ENCODE measurements around the gene MTMR6.

MTMR6 gene

DNA sequence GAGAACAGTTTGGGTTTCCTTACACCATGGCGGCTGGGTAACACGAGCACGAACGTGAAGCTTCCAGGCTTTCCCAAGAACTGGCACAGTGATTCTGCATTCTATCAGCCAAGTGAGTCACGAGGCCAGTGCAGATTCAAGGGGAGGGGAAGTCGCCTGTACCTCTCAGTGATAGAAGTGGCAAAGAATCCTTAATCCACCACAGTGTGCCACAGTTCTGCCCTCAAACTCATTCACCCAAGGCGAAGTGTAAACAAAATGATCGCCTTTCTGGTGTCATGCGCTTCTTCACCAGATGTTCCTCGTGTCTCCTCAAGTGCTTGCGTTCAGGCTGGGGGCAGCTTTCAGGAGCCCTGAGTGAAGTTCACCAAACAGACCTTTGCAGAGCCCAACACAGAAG is 90.3 kb downstream of the MTMR6 start:
- TF ChIP-seq TCF12 (IDR thresholded peaks at IDR 0.05; ENCODE audit: low read depth) (no peak), EGR1 (IDR thresholded peaks at IDR 0.05) (no peak), RAD21 (IDR thresholded peaks at IDR 0.05; ENCODE audit: low read depth) (no peak), TAF1 (IDR thresholded peaks at IDR 0.05; ENCODE audit: low read depth) (no peak), FOXM1 (IDR thresholded peaks at IDR 0.05; ENCODE audit: borderline replicate concordance, low read depth) (no peak), EP300 (IDR thresholded peaks at IDR 0.05; ENCODE audit: borderline replicate concordance) (no peak), CREB1 (IDR thresholded peaks at IDR 0.05; ENCODE audit: low read depth) (no peak), TEAD4 (IDR thresholded peaks at IDR 0.05) (no peak), ZBTB7A (IDR thresholded peaks at IDR 0.05; ENCODE audit: low read depth) (no peak), CEBPB (IDR thresholded peaks at IDR 0.05) (no peak), YY1 (IDR thresholded peaks at IDR 0.05; ENCODE audit: low read depth) (no peak), NFIC (IDR thresholded peaks at IDR 0.05) (no peak)
- TF ChIP-seq, protein P1, sequence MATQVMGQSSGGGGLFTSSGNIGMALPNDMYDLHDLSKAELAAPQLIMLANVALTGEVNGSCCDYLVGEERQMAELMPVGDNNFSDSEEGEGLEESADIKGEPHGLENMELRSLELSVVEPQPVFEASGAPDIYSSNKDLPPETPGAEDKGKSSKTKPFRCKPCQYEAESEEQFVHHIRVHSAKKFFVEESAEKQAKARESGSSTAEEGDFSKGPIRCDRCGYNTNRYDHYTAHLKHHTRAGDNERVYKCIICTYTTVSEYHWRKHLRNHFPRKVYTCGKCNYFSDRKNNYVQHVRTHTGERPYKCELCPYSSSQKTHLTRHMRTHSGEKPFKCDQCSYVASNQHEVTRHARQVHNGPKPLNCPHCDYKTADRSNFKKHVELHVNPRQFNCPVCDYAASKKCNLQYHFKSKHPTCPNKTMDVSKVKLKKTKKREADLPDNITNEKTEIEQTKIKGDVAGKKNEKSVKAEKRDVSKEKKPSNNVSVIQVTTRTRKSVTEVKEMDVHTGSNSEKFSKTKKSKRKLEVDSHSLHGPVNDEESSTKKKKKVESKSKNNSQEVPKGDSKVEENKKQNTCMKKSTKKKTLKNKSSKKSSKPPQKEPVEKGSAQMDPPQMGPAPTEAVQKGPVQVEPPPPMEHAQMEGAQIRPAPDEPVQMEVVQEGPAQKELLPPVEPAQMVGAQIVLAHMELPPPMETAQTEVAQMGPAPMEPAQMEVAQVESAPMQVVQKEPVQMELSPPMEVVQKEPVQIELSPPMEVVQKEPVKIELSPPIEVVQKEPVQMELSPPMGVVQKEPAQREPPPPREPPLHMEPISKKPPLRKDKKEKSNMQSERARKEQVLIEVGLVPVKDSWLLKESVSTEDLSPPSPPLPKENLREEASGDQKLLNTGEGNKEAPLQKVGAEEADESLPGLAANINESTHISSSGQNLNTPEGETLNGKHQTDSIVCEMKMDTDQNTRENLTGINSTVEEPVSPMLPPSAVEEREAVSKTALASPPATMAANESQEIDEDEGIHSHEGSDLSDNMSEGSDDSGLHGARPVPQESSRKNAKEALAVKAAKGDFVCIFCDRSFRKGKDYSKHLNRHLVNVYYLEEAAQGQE (IDR thresholded peaks at IDR 0.05; ENCODE audit: low read depth): no peak
- TF ChIP-seq, protein P2, sequence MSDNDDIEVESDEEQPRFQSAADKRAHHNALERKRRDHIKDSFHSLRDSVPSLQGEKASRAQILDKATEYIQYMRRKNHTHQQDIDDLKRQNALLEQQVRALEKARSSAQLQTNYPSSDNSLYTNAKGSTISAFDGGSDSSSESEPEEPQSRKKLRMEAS (IDR thresholded peaks at IDR 0.05): no peak
- TF ChIP-seq, protein P3, sequence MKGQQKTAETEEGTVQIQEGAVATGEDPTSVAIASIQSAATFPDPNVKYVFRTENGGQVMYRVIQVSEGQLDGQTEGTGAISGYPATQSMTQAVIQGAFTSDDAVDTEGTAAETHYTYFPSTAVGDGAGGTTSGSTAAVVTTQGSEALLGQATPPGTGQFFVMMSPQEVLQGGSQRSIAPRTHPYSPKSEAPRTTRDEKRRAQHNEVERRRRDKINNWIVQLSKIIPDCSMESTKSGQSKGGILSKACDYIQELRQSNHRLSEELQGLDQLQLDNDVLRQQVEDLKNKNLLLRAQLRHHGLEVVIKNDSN (IDR thresholded peaks at IDR 0.05): no peak
